GM18499 (cell line): ENCODE data around the gene MAEA.
"Not testable (repeated sequence)": the region's sequence is repeated elsewhere in the genome, so short reads cannot be mapped to it uniquely, and the experiment has no call there.

Experiments used
- ATAC-seq: cut with Tn5 transposase; IDR thresholded peaks from one replicate; pipeline ENCODE4 v1.9.1; 2021; ENCODE audit warnings: moderate number of reproducible peaks; ENCODE audit not compliant: insufficient read depth, unreplicated experiment

Gene MAEA

DNA sequence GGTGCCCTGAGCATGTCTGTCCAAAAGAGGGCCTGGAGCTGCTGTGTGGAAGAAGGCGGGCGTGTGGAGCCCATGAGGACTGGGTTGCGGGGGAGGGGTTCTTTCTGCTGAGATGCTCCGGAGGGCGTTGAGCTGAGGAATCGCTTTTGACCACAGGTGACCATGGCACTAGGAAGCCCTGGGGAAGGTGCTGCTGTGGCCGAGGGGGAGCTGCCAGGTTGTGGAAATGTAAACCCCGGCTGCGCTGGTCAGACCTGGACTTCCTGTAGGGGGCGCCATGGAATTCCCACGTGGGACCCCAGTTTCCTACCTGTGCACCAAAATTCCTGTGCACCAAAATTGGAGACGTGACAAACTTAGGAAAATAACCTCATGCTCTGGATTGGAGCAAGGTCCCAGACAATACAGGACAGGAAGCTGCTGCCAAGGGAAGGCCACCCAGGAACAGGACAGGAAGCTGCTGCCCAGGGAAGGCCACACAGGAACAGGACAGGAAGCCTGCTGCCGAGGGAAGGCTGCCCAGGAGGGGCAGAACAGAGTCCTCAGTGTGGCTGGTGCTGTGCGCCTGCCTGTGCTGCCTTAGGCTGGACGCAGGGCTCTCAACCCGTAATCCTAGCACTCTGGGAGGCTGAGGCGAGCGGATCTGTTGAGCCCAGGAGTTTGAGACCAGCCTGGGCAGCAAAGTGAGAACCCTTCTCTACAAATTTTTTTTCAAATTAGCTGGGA is 29.0 kb downstream of the MAEA start:
- no peak for ATAC-seq

- no peak for ATAC-seq
These were observed 31.8 kb downstream of the MAEA start for GRCh38 chr4:1321486-1321885.

DNA sequence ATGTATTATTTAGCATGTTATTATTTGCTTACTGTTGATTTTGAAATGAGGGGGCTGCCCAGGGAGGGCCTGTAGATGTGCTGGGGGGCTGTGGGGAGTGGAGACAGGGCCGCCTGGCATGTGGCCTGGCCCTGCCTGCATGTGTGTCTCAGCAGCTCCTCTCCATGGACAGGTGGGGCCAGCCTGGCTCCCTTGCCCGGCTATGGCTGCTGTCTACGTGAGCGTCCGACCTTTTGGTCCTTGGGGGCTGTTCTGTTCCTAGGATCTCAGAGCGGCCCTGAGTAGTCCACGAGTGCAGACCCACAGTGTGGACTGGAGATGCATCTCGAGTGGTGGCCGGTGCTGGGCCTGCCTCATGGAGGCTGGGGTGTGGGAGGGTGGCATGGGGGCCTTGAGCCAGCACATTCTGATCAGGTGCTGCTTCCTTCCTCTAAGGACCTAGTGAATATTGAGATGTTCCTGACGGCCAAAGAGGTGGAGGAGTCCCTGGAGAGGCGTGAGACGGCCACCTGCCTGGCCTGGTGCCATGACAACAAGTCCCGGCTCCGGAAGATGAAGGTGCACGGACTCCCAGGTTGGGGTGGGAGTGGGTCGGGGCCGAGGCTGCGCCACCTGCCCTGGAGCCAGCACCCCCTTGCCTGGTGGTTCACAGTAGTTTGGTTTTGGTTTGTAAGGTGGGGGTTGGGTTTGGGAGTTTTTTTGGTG is 32.4 kb downstream of the MAEA start:
- ATAC-seq = no peak

- no peak for ATAC-seq
These were observed 33.6 kb downstream of the MAEA start for GRCh38 chr4:1323280-1323634.

- ATAC-seq = no peak
These were observed 34.1 kb downstream of the MAEA start for GRCh38 chr4:1323635-1324442.

- ATAC-seq = not testable (repeated sequence)
These were observed 34.9 kb downstream of the MAEA start for GRCh38 chr4:1324443-1325175.

GRCh38 chr4:1325176-1325480 is 35.4 kb downstream of the MAEA start:
- ATAC-seq = no peak

DNA sequence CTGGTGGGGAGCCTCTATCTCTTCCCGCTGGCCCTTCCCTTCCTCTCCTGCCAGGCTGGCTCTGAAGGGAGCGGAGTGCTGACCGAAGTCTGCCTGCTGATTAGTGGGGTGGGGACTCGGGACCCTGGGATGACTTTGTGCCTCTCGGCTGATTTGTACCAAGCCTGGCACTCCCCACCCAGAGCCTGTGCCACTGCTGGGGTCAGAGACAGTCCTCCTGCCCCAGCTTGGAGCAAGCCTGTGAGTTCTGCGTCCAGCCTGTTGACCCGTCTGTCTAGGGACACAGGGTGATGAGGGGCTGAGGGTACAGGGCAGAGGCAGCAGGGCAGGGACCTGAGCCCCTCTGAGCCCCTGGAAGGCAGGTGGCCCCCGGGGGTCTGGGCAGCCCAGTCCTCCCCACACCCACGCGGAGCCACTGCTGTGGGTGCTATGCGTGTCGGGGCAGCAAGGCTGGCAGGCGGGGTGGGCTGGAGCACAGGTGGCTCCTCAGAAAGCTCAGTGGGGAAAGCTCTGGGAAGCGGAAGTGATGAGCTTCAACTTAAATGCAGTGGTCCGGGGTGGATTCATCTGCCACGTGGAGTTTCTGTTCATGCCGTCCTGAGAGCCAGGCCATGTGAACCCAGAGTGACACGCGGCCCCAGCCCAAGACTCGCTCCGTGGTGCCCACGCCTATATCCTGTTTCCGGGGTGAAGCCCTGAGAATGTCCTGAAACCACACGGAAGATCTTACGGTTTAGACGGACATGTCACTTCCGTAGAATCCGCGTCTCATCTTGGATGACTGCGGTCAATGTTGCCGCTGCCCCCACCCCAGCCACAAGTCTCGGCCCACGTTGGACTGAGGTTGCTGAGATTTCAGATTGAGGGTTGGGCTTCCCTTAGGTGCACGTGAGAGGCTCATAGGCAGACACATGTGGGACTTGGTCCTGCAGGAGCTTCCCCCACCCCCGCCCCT is 36.3 kb downstream of the MAEA start:
- ATAC-seq = no peak

DNA sequence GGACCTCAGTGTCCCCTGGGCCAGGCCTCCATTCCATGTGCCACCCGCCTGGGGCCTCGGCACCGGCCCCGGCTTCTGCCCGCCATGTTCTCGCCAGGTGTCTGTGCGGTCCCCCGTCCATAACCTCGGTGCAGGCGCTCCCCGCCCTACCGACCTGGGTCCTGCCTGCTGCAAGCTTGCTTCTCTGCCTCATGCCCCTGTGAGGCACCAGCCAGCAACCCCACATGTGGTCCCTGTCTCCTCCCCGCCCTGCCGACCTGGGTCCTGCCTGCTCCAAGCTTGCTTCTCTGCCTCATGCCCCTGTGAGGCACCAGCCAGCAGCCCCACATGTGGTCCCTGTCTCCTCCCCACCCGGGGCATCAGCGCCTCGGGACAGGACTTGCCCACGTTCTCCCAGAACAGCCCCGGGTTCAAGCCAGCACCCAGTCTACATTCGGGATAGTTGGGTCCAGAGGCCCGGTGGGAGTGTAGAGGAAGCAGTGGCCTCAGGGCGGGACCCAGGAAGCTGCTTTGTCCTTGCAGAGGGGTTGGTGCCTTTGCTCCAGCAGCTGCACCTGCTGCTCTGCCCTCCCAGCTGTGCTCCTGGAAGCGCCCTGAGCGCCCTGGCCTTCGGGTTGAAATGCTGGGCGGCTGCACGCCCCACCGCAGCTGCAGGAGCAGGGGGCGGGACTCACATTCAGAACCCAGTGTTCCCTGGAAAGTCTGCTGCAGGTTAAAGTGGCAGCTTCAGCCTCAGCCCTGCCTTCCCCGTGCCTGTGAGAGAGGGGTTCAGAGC is 37.2 kb downstream of the MAEA start:
- no peak for ATAC-seq

- ATAC-seq = no peak
These were observed 38.0 kb downstream of the MAEA start for GRCh38 chr4:1327526-1328266.

GRCh38 chr4:1328267-1329155 is 38.8 kb downstream of the MAEA start:
- no peak for ATAC-seq

DNA sequence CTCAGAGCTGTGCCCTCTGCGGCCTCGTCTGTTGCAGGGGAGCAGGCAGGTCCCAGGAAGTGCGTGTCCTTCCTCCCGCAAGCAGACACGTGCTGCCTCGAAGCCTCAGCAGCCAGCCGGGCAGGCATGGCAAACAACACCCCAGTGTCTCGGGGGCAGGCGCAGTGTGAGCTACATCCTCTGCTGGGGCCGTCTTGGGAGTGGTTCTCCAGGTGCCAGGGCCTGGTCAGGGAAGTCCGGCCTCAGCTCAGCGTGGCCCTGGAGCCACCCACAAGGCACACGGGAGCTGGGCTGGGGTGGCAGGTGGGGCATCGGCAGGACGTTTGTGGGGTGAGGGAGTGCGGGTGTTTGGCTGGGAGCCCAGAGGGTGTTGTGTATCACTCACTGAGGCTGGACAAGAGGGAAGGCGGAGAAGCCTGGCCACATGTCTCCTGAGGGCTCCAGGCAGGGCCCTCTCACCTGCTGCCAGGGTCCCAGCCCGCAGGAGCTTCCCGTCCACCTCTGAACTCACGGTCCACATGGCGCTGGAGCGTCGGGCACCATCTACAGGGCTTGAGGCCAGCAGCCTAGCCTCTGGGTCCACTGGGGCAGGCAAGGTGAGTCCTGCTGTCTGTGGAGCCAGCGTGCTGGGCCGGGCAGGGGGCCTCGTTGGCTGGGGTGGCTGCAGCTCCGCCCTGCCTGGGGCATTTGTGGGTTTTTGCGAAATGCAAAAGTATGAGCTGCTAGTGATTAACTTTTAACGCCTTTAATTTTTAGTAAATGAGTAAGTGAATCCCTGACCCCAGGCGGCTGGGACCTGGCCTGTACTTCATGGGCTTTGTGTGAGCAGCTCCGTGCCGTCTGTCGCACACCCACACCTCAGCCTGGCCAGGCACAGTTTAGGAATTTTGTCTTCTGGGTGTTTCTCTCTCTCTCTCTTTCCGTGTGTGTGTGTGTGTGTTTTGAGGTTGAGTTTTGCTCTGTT is 40.0 kb downstream of the MAEA start:
- ATAC-seq = no peak

GRCh38 chr4:1330761-1331590 is 41.3 kb downstream of the MAEA start:
- no peak for ATAC-seq

DNA sequence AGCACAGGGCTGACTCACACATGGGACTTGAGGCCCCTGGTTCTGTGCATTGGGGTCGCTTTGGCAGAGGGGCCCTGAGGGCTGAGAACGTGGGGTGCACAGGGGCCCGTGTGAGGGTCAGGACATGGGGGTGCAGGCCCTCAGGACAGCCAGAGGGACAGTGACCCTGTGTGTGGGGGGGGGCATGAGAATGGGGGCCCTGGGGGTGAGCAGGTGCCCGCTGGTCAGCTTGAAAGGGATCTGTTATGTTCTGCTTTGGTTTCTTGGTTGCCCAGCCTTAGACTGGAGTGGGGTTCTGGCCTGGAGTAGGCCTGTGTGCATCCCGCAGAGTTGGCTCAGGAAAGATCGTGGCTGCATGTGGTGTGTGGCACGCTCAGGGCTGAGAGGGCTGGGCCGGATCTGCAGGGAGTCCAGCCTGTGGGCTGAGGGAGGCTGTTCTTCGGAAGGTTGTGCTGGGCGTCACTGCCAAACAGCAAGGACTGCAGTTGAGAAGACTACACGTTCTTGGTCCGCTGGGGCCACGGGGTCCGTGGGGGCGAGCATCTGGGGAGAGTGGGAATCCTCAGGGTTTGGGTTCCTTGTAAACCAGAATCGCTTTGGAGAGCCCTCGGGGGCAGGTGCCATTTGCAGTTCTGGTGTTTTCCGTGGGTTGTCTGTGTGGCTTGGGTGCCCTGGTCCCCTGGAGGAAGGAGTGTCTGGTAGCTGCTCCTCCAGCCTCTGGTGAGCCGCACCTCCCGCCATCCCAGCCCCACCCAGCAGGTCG is 42.1 kb downstream of the MAEA start:
- ATAC-seq = no peak

DNA sequence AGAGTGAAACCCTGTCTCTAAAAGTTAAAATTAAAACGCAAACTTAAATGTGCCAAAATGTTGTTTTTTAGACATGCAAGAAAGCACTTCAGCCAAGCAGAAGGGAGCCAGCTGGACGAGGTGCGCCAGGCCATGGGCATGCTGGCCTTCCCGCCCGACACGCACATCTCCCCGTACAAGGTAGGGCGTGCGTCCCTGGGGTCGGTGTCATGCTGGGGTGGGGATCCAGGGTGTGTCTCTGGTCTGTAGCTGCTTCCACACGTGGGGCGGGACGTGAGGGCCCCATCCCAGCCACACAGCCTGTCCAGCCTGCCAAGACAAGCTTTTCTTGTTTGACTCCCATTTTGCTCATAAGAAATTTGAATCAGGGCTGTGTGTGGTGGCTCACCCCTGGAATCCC is 43.0 kb downstream of the MAEA start:
- no peak for ATAC-seq
